ENCODE results near the gene CCDC191.

The CCDC191 gene

GRCh38 chr3:114026331-114026730 is 30.0 kb downstream of the CCDC191 start:
- TF ChIP-seq TCF4 (CRISPR knock-in tag; IDR thresholded peaks at IDR 0.05; ENCODE audit: borderline replicate concordance) (no peak), ARNTL (CRISPR knock-in tag; IDR thresholded peaks at IDR 0.05; ENCODE audit: borderline replicate concordance, low read depth) (no peak), ZNF70 (CRISPR knock-in tag; IDR thresholded peaks at IDR 0.05) (no peak), PPARA (CRISPR knock-in tag; IDR thresholded peaks at IDR 0.05; ENCODE audit: borderline replicate concordance) (no peak), ISL1 (CRISPR knock-in tag; IDR thresholded peaks at IDR 0.05) (no peak), PATZ1 (CRISPR knock-in tag; IDR thresholded peaks at IDR 0.05; ENCODE audit: borderline replicate concordance) (no peak)
- ATAC-seq: no peak

- TF ChIP-seq TSHZ2 (CRISPR knock-in tag; IDR thresholded peaks at IDR 0.05): no peak
- TF ChIP-seq PATZ1 (CRISPR knock-in tag; IDR thresholded peaks at IDR 0.05; ENCODE audit: borderline replicate concordance): no peak
- no peak for TF ChIP-seq POU6F1 (CRISPR knock-in tag; IDR thresholded peaks at IDR 0.05; ENCODE audit: borderline replicate concordance, low read depth)
- no peak for TF ChIP-seq ZFP3 (CRISPR knock-in tag; IDR thresholded peaks at IDR 0.05)
- TF ChIP-seq CREB5 (CRISPR knock-in tag; IDR thresholded peaks at IDR 0.05; ENCODE audit: low read depth): no peak
- no peak for TF ChIP-seq ZNF8 (CRISPR knock-in tag; IDR thresholded peaks at IDR 0.05)
- no peak for TF ChIP-seq PPARA (CRISPR knock-in tag; IDR thresholded peaks at IDR 0.05; ENCODE audit: borderline replicate concordance)
- no peak for TF ChIP-seq CSDC2 (CRISPR knock-in tag; IDR thresholded peaks at IDR 0.05)
- TF ChIP-seq TCF4 (CRISPR knock-in tag; IDR thresholded peaks at IDR 0.05; ENCODE audit: borderline replicate concordance): no peak
- TF ChIP-seq SNAI2 (CRISPR knock-in tag; IDR thresholded peaks at IDR 0.05): no peak
- no peak for TF ChIP-seq GLIS3 (CRISPR knock-in tag; IDR thresholded peaks at IDR 0.05)
- TF ChIP-seq ISL1 (CRISPR knock-in tag; IDR thresholded peaks at IDR 0.05): no peak
- no peak for TF ChIP-seq OSR1 (CRISPR knock-in tag; IDR thresholded peaks at IDR 0.05)
- no peak for TF ChIP-seq BACH2 (CRISPR knock-in tag; IDR thresholded peaks at IDR 0.05; ENCODE audit: borderline replicate concordance)
- TF ChIP-seq ZNF70 (CRISPR knock-in tag; IDR thresholded peaks at IDR 0.05): no peak
- no peak for ATAC-seq
These were observed 30.9 kb downstream of the CCDC191 start for GRCh38 chr3:114025451-114025850.

GRCh38 chr3:114022145-114022802 is 34.1 kb downstream of the CCDC191 start:
- ATAC-seq: no peak
- TF ChIP-seq ZNF565 (CRISPR knock-in tag; conservative IDR thresholded peaks at IDR 0.05; ENCODE audit: low read depth) (no peak), ISL1 (CRISPR knock-in tag; IDR thresholded peaks at IDR 0.05) (peak; percentile 97), ARNTL (CRISPR knock-in tag; IDR thresholded peaks at IDR 0.05; ENCODE audit: borderline replicate concordance, low read depth) (no peak)

- TF ChIP-seq BACH2 (CRISPR knock-in tag; IDR thresholded peaks at IDR 0.05; ENCODE audit: borderline replicate concordance): no peak
- no peak for TF ChIP-seq RARB (CRISPR knock-in tag; IDR thresholded peaks at IDR 0.05)
- TF ChIP-seq ZNF565 (CRISPR knock-in tag; conservative IDR thresholded peaks at IDR 0.05; ENCODE audit: low read depth): no peak
- no peak for TF ChIP-seq ZNF70 (CRISPR knock-in tag; IDR thresholded peaks at IDR 0.05)
- no peak for TF ChIP-seq CSDC2 (CRISPR knock-in tag; IDR thresholded peaks at IDR 0.05)
- no peak for TF ChIP-seq TSHZ2 (CRISPR knock-in tag; IDR thresholded peaks at IDR 0.05)
- no peak for ATAC-seq
These were observed 35.4 kb downstream of the CCDC191 start for GRCh38 chr3:114020907-114021306.
